BE2C (cell line): ENCODE results near the gene INPP4B.

Experiments
- DNase-seq: peaks from one replicate; pipeline ENCODE4 v3.0.0-alpha.2; 2020
- H3K27me3 ChIP-seq: fragments of 250-450 bp; sonication (Bioruptor Pico); 2 replicates; pipeline ENCODE4 v1.5.1; 2020; ENCODE audit warnings: mild to moderate bottlenecking
- H3K36me3 ChIP-seq: fragments of 250-450 bp; sonication (Bioruptor Pico); 2 replicates; pipeline ENCODE4 v1.5.1; 2020; ENCODE audit warnings: mild to moderate bottlenecking
- H3K4me1 ChIP-seq: fragments of 250-450 bp; sonication (Bioruptor Pico); 2 replicates; pipeline ENCODE4 v1.5.1; 2020
- H3K4me3 ChIP-seq: 2 replicates; pipeline ENCODE4 v1.5.1; 2011; ENCODE audit warnings: low read depth, low read length
- H3K9me3 ChIP-seq: fragments of 250-450 bp; sonication (Bioruptor Pico); 2 replicates; pipeline ENCODE4 v1.5.1; 2020
- TF ChIP-seq, protein P1 (sequence below): IDR thresholded peaks from 2 replicates; pipeline ENCODE4 v1.5.1; 2012; ENCODE audit warnings: mild to moderate bottlenecking, low read depth, low read length

The INPP4B gene

DNA sequence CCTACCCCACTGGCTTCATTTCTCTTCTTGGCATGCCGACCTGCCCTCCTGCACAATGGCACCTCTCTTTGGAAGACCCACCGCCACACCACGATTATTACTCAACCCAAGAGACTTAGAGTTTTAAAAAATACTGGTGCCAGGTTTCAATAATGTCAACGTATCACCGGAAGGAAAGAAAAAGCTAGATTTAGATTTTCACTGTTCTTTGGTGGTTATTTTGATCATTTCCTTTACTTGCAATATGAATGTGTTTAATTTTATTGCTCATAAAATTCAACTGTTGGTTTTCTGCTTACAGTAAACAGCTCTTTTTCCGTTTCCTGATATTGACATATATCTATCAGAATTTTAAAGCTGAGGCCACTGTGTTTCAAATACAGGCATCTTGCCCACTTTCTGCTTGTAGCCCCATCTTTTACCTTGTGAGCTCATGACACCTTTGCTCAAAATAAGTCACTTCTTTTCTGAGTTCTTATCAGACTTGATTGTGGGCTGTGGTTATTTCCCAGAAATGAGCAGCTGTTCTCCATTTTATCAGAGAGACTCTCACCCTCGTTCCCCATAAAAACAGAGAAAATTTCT lies 439.1 kb downstream of the INPP4B start:
- H3K4me1 ChIP-seq = no peaks in the 10 kb centered on the region; the same call in 1 of the 2 replicates

DNA sequence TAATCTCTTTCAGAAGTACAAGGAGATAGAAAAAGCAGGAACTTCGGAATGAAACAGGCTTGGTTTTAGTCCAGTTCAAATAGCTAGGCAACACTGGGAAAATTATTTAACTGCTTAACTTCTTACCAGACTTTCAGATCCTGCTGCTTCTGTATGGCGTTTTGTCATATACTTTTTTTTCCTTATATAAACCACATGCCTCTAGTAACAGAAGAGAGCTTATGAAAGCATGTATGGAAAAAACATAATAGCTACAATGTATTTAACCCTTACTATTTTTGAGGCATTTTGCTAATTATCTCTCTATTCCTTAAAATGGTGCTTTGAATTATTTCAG lies 439.6 kb downstream of the INPP4B start:
- Histone ChIP-seq H3K27me3 (no peaks in the 10 kb centered on the region), H3K4me3 (no peak overlapping the region), H3K9me3 (no peaks in the 10 kb centered on the region), H3K4me1 (no peaks in the 10 kb centered on the region), H3K36me3 (no peaks in the 10 kb centered on the region)
- no peak for DNase-seq
- TF ChIP-seq, protein P1, sequence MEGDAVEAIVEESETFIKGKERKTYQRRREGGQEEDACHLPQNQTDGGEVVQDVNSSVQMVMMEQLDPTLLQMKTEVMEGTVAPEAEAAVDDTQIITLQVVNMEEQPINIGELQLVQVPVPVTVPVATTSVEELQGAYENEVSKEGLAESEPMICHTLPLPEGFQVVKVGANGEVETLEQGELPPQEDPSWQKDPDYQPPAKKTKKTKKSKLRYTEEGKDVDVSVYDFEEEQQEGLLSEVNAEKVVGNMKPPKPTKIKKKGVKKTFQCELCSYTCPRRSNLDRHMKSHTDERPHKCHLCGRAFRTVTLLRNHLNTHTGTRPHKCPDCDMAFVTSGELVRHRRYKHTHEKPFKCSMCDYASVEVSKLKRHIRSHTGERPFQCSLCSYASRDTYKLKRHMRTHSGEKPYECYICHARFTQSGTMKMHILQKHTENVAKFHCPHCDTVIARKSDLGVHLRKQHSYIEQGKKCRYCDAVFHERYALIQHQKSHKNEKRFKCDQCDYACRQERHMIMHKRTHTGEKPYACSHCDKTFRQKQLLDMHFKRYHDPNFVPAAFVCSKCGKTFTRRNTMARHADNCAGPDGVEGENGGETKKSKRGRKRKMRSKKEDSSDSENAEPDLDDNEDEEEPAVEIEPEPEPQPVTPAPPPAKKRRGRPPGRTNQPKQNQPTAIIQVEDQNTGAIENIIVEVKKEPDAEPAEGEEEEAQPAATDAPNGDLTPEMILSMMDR = no peak

More for the DNA sequence above, 439.1 kb downstream of the INPP4B start:
- TF ChIP-seq, protein P1 = no peak
- H3K9me3 ChIP-seq = no peaks in the 10 kb centered on the region
- DNase-seq = no peak
- H3K36me3 ChIP-seq = no peaks in the 10 kb centered on the region
- H3K27me3 ChIP-seq = no peaks in the 10 kb centered on the region
- H3K4me3 ChIP-seq = no peak overlapping the region

DNA sequence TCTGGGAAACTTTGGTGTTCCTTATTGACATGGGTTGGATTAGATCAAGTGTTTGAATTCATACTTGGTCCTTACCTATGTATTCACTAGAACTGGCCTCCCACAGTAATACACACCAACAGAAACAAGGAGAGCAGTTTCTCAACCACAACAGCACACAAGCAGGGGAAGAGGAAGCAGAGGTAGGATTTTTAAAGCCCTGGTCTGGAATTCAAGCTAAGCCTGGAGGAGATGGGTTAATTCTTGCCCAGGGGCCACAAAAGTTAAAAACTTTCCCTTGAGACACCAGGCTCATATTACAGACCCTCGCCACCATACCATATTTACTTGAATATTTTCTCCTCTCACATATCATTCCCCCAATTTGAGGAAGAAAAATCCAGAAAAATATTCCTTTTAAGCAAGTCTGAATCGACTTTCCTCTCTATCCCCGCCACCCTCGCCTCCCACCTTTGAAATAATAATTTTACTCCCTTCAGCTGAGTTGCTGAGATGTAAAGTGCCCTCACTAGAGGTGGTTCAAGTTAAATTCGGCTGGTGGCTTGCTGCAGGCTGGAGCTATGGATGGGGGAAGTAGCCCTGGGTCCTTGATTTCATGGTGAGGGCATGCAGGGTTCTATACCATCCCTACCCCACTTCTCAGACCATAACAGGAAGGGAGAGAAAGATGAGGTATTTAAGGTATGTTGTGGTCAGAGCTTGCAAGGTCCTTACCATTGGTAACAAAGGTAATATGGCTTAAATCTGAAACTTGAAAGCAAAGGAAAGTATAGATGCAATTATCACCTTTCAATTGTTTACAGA lies 440.2 kb downstream of the INPP4B start:
- Histone ChIP-seq H3K36me3 (no peaks in the 10 kb centered on the region), H3K4me1 (no peaks in the 10 kb centered on the region), H3K4me3 (no peak overlapping the region), H3K9me3 (no peaks in the 10 kb centered on the region), H3K27me3 (no peaks in the 10 kb centered on the region)
- DNase-seq = no peak
- TF ChIP-seq, protein P1 = no peak

DNA sequence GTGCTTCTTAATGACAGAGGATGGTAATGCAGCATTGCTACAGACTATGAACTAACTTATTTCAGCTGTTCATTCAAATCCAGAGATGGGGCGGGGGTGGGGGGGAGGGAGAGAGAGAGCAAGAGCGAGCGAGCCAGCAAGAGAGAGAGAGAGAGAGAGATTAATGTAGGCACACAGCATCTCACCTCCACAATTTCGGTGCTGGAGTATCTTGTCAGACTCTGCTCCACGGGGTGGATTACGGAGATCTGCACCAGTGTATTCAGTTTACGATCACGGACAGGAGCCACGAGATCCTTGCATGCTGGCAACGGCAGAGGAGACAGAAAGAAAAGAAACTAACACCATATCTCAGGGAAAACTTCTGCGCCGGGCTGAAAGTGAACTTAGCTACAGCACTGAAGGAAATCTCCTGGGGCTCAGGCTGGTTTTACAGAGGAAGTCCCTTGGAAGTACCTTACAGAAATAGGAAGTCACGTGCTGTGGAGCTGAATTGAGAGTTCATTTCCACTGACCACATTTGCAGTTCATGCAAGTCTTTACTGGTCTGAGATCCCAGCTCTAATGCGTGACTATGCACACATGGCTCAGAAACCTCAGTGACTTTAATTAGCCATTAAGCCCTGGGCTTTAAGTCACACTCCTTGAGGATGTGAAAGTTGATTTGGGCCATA lies 440.9 kb downstream of the INPP4B start:
- H3K9me3 ChIP-seq = no peaks in the 10 kb centered on the region

DNA sequence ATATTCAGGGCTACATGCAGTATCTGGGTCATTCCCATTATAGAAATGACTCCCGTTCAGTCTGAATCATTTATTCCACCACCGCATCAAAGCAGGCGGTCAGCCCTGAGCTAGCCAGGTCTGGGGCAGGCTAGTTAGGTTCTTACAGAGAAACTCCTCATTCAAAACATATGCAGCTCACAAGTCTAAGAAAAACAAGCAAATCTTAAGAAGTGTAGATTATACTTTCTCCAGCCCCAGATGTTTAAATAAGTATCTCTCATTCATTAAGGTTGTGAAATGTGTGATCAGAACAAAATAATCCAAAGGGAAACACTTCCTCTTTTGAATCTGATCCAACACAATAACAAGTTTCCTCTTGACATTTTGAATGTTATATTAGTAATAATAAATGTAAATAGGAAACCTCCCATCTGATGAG lies 441.9 kb downstream of the INPP4B start:
- Histone ChIP-seq H3K27me3 (no peaks in the 10 kb centered on the region), H3K4me3 (no peak overlapping the region), H3K36me3 (no peaks in the 10 kb centered on the region), H3K9me3 (no peaks in the 10 kb centered on the region), H3K4me1 (no peaks in the 10 kb centered on the region)
- TF ChIP-seq, protein P1 = no peak
- no peak for DNase-seq

More for the DNA sequence above, 440.9 kb downstream of the INPP4B start:
- DNase-seq = no peak
- no peak overlapping the region for H3K4me3 ChIP-seq
- TF ChIP-seq, protein P1 = no peak
- no peaks in the 10 kb centered on the region for H3K4me1 ChIP-seq
- H3K27me3 ChIP-seq = no peaks in the 10 kb centered on the region
- no peaks in the 10 kb centered on the region for H3K36me3 ChIP-seq
